ENCODE measurements around the gene DHRSX.
"Not testable (repeated sequence)": the region's sequence is repeated elsewhere in the genome, so short reads cannot be mapped to it uniquely, and the experiment has no call there.

DHRSX gene

GRCh38 chrX:2228536-2228935 lies 272.2 kb downstream of the DHRSX start:
- H3K27ac ChIP-seq: no peak overlapping the region
- no peak for TF ChIP-seq CTCF (conservative IDR thresholded peaks at IDR 0.05)
- TF ChIP-seq ZFX (IDR thresholded peaks at IDR 0.05): no peak

GRCh38 chrX:2226906-2227656 lies 273.7 kb downstream of the DHRSX start:
- TF ChIP-seq ZFX (IDR thresholded peaks at IDR 0.05) (no peak), CTCF (conservative IDR thresholded peaks at IDR 0.05) (no peak)
- H3K27ac ChIP-seq: no peak overlapping the region

- no peak overlapping the region for H3K27ac ChIP-seq
- no peak for TF ChIP-seq ZFX (IDR thresholded peaks at IDR 0.05)
- TF ChIP-seq CTCF (conservative IDR thresholded peaks at IDR 0.05): no peak
These were observed 274.6 kb downstream of the DHRSX start for GRCh38 chrX:2226182-2226581.

GRCh38 chrX:2224597-2225235 lies 276.1 kb downstream of the DHRSX start:
- H3K27ac ChIP-seq: no peak overlapping the region
- TF ChIP-seq CTCF (conservative IDR thresholded peaks at IDR 0.05) (no peak), ZFX (IDR thresholded peaks at IDR 0.05) (no peak)

GRCh38 chrX:2224161-2224560 lies 276.6 kb downstream of the DHRSX start:
- no peak overlapping the region for H3K27ac ChIP-seq
- TF ChIP-seq ZFX (IDR thresholded peaks at IDR 0.05): no peak
- no peak for TF ChIP-seq CTCF (conservative IDR thresholded peaks at IDR 0.05)

- H3K27ac ChIP-seq: no peak overlapping the region
- TF ChIP-seq ZFX (IDR thresholded peaks at IDR 0.05) (no peak), CTCF (conservative IDR thresholded peaks at IDR 0.05) (no peak)
These were observed 279.8 kb downstream of the DHRSX start for GRCh38 chrX:2220829-2221567.

- TF ChIP-seq ZFX (IDR thresholded peaks at IDR 0.05) (no peak), CTCF (conservative IDR thresholded peaks at IDR 0.05) (no peak)
- no peak overlapping the region for H3K27ac ChIP-seq
These were observed 280.5 kb downstream of the DHRSX start for GRCh38 chrX:2220296-2220695.

- not testable (repeated sequence) for H3K27ac ChIP-seq
These were observed 286.5 kb downstream of the DHRSX start for GRCh38 chrX:2214138-2214823.

- not testable (repeated sequence) for H3K27ac ChIP-seq
These were observed 289.1 kb downstream of the DHRSX start for GRCh38 chrX:2211667-2212066.

Measured in C4-2B (cell line).